ENCODE measurements around the gene DGUOK.

DNA sequence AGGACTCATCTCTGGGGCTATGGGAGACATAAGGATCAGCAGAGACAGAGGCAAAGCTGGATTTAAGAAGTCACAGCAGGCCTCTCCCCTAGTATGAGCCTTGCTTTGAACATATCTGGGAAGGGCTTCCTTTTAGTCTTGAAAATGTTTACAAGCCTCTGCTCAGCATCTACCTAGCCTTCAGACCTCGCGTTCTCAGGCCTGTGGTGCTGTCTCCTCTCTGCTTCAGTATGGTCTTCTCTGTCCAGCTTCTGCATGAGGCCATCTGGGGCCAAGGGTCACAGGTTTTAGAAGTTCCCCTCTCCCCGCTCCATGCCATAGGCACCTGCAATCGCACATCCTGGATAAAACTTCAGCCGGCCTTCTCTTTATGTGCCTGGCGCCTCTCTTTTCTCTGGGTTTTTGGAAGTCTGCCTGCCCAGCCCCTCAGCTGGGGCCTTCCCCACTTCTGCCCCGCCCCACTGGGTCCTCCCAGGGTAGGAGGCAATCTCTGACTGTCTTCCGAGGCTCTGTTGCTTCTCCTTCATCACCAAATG, 26.8 kb upstream of the DGUOK start:
- TF ChIP-seq EZH2 (IDR thresholded peaks at IDR 0.05; ENCODE audit: insufficient read depth, poor library complexity, severe bottlenecking) (no peak), EZH2phosphoT487 (IDR thresholded peaks at IDR 0.05; ENCODE audit: insufficient read depth, low read depth) (no peak)
